Stimulated activated CD4-positive, alpha-beta T cell treated with anti-CD3 and anti-CD28 coated beads, TNF-alpha, amount 100 ng/mL, for 1 hour (primary cell): ENCODE data around the gene NPY.

ENCODE experiments used
- DNase-seq, 3 donors: peaks; one replicate each; pipeline ENCODE4 v3.0.0-alpha.2; 2020; ENCODE audit warnings: low read depth in 3 of 3, low spot score in 1 of 3

NPY gene

DNA sequence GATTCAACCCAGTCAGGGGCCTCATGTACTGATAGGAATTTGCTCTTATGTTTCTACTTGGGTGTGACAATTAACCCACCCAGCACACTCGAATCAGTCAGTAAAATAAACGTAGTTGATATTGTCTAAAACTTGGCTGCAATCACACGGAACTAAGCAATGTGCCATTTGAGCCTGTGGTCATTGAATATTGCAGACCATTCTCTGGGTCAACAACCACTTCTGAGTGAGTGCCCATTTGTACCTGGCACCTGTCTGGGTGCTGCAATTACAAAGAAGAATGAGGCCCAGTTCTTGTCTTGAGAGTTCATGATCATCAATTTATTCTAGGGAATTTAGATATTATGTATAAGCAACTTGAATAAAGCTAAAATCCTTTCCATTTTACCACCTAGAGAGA lies 29.8 kb downstream of the NPY start:
- DNase-seq = no peak

DNA sequence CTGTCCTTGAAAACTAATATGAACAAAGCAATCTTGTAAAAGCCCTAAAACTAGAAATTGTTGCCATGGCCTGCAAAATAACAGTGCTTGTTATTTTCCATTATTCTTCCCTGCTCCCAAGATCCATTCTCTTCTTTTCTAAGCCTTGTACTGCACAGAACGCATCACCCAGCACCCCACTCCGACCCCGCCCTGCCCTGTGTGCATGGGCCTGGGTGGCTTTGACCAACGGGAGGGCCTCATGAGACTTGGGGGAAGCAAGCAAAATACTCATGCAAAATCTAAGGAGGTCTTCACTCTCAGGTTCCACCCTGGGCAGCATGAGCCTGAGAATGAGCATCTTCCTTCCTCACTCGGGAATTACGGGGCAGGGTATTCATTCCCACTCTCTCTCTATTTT lies 32.4 kb downstream of the NPY start:
- DNase-seq = no peak

DNA sequence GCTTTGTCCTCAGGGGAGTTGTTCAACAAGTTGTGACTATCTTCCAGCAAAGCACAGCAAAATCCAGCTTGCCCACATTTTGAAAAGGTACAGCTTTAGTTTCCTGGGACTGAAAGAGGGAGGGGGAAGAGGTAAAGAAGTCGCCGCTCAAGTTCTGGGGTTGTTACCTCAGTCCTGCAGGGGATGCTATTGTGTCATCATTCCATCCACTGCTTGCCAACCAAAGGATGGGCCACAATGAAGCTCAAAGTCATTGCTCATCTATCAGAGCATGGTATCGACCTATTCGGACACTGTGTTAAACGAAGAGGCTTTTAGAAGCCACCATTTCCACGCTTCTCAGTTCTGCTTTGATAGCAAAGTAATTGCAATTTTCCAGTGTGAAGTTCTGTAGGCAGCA lies 34.3 kb downstream of the NPY start:
- DNase-seq = no peak

DNA sequence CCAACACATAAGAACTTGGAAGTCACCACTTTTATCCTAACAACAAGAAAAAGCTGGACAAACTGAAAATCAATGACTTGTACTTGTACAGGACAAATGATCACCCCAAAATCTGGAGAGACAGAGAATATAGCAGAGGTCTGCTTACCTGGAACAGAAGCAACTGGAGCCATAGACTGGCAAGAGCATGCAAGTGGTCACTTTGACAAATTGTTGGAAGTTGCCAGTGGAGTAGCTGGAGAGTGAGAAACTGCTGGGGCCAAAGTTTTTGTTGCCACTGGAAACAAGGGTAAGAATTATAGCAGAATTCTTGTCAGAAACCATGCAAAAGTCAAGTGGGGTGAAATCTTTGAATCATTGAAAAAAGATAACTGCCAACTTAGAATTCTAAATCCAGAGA lies 35.2 kb downstream of the NPY start:
- no peak for DNase-seq

DNA sequence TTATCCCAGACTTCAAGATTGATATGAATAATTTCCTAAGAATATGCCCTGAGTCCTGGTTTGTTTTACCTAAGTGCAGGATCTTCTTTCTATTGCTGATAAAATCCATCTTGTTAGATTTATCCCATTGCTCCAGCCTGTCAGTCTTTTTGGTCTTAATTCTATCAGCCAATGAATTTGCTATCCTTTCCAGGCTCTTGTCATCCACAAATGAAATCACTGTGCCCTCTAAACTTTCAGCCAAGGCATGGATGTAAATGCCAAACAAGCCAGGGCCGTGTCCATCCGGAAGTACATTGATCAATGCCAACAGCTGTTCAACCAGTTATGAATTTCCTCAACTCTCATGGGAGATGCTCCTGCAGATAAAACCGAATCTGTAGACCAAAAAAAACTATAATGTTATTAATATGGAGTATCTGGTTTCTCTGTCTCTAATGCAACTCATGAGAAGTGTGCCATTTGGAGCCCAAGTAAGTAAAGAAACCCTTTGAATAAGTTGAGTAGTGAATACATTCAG lies 40.0 kb downstream of the NPY start:
- no peak for DNase-seq

- no peak for DNase-seq
Observed at GRCh38 chr7:24325708-24326107, 41.7 kb downstream of the NPY start.

DNA sequence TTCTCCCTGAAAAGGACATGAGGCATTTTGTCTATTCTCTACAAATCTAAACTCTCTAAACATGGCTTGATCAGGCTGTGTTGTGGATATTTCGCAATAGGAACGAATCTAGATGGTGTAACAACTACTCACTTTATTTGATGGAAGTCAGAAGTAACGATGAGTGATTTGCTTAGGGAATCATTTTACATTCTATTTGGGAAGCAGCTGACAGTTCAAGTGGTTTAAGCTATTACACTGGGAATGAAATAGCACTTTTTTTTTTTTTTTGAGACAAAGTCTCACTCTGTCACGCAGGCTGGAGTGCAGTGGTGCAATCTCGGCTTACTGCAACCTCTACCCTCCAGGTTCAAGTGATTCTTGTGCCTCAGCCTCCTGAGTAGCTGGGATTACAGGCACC lies 44.1 kb downstream of the NPY start:
- no peak for DNase-seq

GRCh38 chr7:24328894-24329293 lies 44.9 kb downstream of the NPY start:
- no peak for DNase-seq

- DNase-seq = no peak
Observed at GRCh38 chr7:24334012-24334411, 50.0 kb downstream of the NPY start.

- DNase-seq = no peak
Observed at GRCh38 chr7:24334627-24335026, 50.6 kb downstream of the NPY start.

DNA sequence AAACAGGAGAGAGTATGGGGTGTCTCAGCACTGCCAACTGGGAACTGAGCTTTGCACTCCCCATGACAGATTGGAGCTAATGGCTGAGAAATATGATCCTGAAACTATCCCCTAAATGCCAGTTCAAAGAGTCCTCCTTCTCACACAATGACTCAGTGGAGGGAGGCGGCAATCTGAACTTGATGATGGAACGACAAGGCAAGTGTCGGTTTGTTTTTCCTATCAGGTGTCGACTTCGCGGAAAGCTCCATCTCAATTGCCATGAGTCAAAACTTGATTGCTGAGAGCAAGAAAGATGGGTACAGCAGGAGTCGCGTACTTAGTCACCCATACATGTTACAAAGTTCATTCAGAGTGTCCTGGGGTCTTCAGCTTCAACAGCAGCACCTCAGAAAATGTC lies 52.5 kb downstream of the NPY start:
- DNase-seq = no peak

- no peak for DNase-seq
Observed at GRCh38 chr7:24337180-24337579, 53.2 kb downstream of the NPY start.

- DNase-seq = no peak
Observed at GRCh38 chr7:24339575-24339974, 55.6 kb downstream of the NPY start.

DNA sequence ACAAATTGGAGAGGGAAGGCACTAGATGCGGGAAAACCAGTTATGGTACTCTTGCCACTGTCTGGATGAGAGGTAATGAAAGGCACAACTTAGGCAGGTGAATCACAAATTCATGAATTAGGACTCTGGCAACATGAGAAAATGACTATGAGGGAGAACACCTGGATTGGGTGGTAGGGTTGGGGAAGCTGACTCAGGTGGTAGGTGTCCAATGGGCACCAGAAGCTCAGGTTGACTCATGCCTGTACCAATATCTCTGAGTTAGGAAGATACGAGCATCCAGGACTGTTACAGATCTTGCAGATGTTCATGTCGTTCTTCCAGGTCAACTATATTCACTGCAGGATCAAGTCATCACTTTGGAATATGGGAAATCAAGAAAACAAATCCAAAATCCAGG lies 56.7 kb downstream of the NPY start:
- no peak for DNase-seq
